SK-N-MC (cell line): Measurements from ENCODE around the gene RPS2.

Source experiments
- EZH2 ChIP-seq: fragments of 200-600 bp; sonication (generic); IDR thresholded peaks from one replicate; pipeline ENCODE4 v1.6.1; 2017; ENCODE audit warnings: antibody characterized with exemption
- FOXP2 ChIP-seq: optimal IDR thresholded peaks from 2 replicates; pipeline ENCODE3; 2011; ENCODE audit warnings: mild to moderate bottlenecking, moderate library complexity; ENCODE audit not compliant: insufficient read depth; ENCODE audit errors: extremely low read length, control extremely low read depth

DNA sequence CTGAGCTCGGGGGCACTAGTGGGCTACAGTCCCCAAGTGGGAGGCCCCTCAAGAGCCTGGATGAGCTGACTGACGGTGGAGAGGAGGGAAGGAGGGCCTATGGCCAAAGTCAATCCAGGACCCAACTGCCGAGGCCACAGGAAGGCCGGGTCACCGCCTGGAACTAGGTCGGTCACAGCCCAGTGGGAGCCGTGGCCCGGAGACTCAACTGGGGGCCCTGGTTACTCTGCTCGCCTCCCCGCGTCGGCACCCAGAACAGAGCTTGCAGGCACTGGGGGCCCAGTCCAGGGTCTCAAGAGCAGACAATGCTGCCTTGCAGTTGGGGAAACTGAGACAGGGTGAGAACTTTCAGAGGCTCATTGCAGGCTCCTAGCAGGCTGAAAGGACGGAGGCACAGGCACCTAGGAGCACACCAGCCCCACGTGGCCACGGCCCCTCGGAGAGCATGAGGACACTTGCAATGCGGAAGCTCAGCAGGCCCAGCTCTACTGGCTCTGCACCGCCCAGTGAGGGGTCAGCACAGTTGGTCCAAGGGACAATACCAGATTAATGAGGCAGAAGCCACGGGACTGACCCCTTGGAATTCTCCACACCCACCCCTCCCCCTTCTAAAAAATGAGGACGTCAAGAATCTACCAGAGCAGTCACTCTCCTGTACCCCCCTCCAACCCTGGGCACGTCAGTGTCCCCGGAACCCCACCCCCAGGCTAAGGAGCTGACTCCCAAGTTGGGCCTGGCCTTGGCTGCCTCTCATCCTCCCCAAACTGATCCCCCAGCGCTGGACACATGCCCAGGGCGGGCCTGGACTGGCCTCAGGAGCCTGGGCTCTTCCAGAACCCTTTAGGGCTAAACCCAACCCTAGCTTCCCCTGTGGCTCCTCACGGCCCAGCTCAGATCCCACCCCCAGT is 48.6 kb downstream of the RPS2 start:
- TF ChIP-seq EZH2 = no peak
- TF ChIP-seq FOXP2 = no peak
